NCI-H1092 (cell line): ENCODE results near the gene HOMER3.

Source experiments
- DNase-seq: peaks from one replicate; lab custom pipeline; 2025; lab: John Stamatoyannopoulos, UW

The HOMER3 gene

DNA sequence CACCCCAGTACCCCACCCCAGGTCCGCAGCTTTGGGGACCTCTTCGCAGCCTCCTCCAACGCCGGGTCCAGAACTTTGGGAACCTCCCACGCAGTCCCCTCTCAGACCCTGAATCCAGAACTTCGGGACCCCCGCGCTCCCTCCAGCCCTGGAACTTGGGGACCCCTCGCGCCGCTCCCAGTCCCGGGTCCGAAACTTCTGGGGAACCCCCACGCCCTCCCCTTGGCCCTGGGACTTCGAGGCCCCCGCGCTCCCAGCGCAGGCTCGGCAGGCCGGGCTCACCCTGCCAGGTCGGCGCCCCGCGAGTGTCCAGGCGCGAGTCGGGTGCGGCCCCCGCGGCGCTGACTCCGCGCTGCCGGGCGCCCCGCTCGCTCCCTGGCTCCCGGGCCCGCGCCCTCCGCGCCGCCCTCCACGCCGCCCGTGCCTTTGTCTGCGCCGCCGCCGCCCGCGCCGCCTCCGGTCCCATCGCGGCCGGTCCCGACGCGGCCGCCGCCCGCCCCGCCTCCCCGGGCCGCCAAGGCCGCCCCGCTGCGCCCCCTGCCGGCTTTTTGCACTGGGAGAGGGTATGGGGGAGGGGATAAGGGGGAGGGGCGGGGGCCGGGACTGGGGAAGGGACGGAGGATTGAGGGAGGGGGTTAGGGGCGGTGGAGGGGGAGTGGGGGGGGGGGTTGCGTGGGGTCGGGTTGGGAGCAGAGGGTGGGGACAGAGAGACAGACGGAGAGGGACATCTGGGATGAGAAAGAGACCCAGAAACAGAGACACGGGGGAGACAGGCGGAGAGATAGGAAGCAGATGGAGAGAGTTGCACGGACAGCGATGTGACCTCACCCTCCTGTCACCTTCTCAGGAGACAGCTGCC is at the start of gene HOMER3:
TSS of gene HOMER3 (minus strand) at position 449 of the 859 bp plus-strand sequence. CDS start 2,235 bp downstream, outside the sequence.
- DNase-seq = peak; percentile 39

DNA sequence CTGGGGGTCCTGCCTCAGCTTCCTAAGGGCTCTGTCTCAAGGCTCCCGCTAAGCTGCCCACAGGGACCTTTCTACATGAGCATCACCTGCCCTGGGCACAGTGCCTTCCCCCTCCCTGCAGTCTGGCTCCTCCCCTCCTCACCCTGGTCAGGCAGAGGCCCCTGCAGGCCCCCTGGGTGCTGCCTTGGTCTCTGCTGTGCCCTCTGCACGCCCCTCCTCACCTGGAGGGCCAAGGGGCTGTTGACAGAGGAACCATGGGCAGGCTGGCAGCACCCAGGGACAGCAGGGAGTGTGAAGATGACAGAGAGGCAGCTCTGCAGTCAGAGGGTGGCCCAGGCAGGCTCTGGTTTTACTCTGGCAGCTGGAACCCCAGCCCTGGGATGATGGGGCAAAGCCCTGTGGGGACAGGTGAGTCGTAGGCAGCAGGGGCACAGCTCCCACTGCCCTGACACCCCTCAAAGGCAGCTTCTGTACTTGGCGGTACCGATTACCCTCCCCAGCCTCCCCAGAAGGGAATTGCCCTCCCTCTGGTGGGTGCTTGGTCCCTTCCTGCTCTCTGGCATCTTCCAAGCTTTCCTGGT is 49.2 kb upstream of the HOMER3 start:
- DNase-seq = no peak

DNA sequence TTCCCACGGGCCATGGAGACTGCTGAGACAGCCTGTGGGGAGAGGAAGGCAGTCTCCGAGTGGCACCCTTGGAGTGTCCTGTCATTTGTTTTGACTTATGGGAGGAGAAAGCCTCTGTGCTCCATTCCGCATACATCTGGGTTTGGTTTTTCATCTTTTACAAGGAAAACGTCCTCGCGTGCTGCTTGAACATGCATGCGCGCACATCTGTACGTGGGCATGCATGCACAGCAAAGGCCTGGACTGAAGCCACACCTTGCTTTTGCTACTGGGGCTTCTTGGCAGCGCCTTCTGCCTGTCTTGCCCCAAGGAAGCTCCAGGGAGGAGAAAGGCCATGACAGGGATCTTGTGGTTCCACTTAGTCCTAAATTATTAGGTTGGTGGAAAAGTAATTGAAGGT is 48.3 kb upstream of the HOMER3 start:
- DNase-seq = no peak

DNA sequence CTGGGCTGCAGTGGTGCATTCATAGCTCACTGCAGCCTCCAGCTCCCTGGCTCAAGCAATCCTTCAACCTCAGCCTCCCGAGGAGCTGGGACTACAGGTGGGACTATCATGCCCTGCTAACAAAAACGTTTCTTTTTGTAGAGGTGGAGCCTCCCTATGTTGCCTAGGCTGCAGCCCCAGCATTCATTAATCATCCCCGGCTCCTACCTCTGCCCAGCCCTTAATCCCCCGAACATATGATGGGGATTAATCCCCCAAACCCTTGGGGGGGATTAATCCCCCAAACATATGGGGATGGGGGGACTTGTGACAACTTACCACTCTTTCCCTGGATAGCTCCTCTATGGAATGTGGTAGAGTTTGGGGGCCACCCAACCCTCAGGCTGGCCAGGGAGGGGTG is 46.4 kb upstream of the HOMER3 start:
- DNase-seq = no peak

DNA sequence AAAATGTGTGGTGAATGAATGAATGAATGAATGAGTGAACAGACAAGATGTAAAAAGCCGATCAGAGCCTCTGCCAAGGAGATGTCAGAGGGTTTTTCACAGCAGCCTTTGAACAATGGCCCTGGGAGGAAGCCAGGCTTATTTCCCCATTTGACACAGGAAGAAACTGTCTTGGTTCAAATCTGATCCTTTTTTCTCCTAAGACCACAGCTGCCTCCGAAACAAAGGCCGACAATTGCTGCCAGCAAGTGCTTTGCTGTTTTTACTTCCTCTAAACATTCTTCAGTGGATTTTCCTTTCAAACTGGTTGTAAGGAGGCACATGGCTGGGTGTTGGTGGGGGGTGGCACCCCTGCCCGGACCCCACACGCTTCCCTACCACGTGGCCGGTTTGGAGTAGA is 44.2 kb upstream of the HOMER3 start:
- DNase-seq = no peak

DNA sequence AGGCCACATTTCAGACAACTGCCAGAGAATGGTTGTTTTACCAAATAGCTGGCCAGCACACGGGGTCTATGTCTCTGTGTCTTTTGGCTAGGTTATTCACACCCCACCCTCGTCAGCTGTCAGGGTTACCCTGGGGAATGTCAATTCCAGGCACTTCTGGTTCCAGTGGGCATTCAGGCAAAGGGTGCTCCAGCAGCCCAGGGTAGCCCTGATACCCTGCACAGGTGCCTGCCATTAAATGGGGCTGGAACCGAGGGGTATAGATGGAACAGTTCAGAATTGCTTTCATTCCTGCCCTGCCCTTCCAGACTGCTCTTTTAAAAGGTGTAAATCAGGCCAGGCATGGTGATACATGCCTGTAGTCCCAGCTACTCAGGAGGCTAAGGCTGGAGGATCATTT is 43.2 kb upstream of the HOMER3 start:
- no peak for DNase-seq

DNA sequence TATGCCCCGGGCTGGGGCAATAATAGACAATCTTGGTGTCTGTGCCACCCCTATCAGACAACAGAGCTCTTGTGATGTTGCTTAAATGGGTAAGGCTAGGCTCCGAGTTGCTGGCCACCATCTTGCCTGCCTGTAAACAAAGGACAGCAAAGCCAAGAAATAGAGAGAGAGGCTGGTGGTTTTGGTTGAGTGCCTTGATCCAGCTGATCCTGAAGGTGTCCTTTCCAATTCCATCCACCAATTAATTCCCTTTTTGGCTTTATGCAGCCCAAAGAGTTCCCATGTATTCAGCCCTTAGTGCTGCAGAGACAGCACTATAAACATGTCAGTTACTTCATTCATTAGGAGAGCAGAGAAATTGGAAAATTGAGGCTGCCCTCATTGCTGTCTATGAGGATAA is 41.7 kb upstream of the HOMER3 start:
- DNase-seq = no peak

DNA sequence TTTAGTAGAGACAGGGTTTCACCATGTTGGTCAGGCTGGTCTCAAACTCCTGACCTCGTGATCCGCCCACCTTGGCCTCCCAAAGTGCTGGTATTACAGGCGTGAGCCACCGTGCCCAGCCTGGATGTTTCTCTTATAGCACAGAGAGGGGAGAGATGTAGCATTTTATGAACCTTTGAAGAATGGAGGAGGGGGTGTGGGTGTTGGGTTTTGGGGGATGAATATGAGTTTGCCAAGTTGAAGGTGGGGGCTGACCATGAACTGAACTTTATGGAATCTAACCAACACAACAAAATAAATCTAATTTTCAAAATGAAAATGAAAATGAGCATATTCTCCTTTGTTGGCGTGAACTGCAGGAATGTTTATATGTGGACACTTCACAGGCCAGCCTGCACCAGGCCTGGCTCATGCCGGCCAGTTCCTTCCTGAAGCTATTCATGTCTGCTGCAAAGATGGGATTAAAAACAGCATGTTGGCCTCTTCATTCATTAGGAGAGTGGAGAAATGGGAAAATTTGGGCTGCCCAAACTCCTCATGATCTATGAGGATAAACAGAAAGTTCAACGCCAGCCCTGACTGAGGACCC is 39.5 kb upstream of the HOMER3 start:
- DNase-seq = no peak

DNA sequence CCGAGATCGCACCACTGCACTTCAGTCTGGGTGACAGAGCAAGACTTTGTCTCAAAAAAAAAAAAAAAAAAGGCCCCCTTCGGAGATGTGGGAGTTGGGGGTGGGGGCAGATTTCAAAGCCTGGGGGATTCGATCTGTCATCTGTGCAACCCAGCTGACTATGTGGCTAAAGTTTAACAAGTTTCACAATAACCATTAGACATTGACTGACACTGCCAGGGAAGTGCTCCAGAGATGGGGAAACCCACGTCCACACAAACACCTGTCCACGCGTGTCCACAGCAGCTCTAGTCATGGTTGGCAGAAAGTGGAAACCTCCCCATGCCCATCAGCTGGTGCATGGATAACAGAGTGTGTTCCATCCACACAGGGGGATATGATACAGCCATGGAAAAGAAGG is 37.6 kb upstream of the HOMER3 start:
- DNase-seq = no peak

DNA sequence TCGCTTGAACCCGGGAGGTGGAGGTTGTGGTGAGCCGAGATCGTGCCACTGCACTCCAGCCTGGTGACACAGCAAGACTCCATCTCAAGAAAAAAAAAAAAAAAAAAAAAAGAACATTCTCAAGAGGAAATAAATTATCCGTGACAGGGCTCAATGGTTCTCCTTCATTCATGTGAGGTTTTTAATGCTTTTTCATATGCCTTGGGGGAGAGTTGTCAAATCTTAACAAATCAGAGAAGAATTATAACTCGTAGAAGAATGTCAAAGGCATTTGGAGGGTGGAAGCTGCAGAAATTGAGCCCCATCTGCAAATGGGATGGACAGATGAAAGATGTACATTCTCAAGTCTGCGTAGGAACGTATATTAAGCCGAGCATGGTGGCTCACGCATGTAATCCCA is 34.9 kb upstream of the HOMER3 start:
- no peak for DNase-seq

DNA sequence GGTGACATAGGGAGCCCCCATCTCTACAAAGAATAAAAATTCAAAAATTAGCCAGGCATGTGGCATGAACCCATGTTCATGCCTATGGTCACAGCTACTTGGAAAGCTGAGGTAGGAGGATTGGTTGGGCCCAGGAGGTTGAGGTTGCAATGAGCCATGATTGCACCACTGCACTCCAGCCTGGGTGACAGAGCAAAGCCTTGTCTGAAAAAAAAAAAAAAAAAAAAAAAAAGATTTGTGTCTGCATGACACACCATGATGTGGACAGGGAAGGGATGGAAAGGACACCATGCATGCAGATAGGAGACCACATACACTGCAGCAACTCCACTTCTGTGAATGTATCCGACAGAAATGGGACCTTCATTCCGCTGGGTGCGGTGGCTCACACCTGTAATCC is 34.0 kb upstream of the HOMER3 start:
- no peak for DNase-seq

DNA sequence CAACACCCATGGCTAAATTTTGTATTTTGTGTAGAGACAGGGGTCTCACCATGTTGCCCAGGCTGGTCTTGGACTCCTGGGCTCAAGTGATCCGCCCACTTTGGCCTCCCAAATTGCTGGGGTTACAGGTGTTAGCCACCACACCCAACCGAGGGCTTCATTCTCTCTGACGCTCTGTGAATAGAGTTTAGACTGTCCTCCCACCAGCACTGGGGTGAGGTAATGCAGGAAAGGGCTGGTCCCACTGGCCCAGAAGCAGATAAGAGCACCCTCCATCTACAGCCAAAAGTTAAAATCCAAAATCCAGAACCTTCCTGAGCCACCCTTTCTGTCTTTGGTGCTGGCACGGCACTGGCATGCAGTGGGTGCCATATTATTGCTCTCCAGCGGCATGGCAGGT is 31.8 kb upstream of the HOMER3 start:
- DNase-seq = no peak

DNA sequence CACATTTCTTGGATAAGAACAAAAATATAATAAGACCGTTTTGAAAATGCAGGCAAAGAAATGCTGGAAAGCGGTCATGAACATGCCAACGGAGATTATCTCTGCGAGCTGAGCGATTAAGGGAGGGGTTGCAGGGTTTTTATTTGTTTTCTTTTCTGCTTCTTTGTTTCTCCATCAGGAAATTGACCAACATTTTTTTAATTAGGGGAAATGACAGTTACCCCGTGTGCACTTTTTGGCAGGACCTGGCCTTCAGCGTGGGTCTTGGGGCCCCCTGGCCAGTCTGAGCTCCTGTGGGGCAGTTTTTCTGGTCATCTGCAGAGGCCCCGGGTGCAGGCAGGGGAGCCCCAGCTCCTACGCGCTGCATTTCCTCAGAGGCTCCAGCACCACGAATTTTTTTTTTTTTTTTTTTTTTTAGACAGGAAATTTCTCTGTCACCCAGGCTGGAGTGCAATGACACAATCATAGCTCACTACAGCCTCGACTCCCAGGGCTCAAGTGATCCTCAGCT is 31.3 kb upstream of the HOMER3 start:
- no peak for DNase-seq

DNA sequence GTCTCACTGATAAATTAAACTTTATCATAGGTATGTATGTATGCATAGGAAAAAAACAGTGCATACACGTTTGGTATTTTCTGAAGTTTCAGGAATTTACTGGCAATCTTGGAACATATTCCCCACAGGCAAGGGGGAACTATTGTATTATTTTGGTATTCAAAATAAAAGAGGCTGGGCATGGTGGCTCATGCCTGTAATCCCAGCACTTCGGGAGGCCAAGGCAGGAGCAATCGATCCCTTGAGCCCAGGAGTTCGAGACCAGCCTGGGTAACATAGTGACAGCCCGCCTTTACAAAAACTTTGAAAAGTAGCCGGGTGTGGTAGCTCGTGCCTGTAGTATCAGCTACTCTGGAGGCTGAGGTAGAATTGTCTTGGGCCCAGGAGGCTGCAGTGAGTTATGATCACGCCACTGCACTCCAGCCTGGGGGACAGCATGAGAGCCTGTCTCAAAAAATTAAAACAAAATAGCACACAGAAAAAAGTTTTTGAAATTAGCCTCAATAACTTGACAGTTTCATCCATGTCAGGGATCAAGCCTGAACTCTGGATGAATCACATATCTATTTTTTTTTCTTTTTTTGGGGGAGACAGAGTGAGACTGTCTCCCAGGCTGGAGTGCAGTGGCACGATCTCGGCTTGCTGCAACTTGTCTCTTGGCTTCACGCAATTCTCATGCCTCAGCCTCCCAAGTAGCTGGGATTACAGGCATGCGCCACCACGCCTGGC is 29.1 kb upstream of the HOMER3 start:
- DNase-seq = no peak

DNA sequence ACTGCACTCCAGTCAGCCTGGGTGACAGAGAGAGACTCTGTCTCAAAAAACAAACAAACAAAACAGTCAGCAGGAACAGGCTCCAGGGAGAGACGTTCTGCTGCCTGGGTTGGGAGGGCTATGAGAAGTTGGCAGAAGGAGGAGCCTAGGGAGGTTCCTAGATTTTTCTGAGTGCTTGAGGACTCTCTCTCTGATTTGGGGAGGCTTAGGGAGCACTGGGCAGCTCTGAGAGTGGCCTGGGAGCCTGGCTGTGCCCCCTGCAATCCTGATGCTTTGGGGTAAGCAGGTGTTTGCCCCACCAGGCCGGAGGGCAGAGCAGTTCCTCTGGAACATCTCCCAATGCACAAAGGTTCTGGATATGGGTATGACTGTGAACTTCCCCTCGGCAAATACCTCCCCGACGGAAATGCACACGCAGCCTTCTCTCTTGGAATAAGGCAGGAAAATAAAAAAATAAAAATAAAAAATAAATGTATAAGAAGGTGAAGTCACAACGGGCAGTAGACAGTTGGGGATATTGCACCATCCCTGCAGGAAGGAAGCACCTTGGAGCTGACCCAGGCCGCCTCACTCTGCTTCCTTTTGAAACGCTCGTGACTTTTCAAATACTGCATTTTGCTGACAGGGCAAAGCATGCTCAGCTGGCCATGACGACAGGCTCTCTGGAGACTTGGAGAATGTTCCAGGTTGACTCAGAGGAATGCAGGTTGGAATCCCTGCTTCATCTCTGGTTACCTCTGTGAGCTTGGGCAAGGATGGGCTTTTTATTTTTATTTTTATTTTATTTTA is 26.5 kb upstream of the HOMER3 start:
- DNase-seq = no peak

DNA sequence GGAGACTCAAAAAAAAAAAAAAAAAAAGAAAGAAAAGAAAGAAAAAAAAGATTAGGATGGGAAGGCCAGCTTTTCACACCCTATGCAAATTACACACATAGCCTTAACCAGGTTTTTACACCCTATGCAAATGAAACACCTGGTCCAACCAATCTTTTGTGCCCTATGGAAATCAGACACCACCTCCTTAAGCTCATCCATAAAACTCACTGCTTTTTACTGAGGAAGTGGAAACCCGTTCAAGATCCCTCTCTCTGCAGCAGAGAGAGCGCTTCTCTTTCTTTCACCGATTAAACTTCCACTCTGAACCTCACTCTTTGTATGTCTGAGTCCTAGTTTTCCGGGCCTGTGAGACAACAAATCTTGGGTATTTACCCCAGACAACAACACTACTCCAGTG is 25.3 kb upstream of the HOMER3 start:
- DNase-seq = no peak

DNA sequence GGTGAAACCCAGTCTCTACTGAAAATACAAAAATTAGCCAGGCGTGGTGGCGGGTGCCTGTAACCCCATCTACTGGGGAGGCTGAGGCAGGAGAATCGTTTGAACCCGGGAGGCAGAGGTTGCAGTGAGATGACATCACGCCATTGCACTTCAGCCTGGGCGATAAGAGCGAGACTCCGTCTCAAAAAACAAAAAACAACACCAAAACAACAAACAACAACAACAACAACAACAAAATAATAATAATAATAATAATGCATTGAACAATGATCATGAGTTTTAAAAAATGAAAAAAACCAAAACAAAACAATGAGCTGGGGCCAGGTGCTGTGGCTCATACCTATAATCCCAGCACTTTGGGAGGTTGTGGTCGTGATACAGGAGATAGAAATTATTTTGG is 23.1 kb upstream of the HOMER3 start:
- DNase-seq = no peak

DNA sequence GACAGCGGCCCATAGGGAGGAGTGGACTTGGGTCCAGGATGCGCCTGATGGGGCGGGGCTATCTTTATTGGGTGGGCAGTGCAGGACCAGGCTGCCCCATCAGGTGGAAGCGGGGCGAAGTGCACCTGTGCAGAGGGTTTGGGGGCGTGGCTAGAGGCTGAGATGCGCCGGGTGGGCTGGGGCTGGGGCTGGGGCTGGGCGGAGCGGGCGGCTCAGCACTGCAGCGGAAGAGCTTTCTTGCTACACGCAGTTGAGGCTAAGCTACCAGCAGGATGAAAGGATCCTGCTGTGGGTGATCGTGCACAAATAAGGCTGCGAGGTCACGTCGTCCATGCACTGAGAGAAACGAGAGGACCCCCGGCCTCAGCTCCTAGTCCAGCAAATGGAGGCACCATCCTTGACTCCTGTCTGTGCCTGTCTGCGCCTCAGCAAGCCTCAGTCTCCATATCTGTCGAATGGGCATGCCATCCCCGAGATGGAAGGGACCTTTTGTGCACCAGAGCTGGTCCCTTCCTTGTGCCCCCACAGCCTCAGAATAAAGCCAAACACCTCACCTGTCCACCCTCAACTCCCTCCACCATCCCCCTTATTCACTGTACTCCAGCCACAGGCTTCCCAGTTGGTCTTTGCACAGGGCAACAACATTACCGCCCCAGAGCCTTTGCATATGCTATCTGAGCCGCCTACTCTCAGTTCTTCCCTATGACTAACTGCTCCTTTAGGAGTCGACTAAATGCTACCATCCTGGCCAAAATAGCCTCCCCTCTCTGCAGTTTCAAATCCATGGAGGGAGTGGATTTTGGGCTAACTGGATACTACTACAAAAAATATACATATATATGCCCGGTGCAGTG is 21.0 kb upstream of the HOMER3 start:
- DNase-seq = no peak

DNA sequence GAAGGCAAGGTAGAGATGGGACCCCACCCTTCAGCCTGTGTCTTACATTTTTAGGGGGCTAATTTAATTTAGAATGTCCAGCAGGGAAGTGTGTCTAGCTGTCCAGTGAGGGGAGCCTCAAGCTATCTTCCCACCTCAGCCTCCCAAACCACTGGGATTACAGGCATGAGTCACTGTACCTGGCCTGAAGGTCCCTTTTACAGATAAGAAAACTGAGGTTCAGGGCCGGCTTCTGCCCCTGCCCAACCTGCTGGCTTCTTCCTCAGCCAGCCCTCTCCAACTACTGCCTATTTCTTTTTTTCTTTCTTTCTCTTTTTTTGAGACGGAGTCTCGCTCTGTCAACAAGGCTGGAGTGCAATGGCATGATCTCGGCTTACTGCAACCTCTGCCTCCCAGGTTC is 19.4 kb upstream of the HOMER3 start:
- no peak for DNase-seq

DNA sequence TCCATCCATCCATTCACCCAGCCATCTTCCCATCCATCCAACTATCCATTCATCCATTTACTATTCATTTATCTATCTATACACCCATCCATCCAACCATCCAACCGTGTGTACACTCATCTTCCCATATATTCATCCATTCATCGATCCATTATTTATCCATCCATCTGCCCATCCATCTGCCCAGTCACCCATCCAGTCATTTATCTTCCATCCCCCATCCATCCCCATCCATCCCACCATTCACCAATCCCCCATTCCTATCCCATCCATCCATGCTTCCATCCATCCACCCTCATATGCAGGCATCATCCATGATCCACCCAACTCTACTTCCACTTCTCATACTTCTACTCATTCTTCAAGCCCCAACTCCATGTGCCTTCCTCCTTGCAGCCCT is 14.0 kb upstream of the HOMER3 start:
- DNase-seq = no peak

DNA sequence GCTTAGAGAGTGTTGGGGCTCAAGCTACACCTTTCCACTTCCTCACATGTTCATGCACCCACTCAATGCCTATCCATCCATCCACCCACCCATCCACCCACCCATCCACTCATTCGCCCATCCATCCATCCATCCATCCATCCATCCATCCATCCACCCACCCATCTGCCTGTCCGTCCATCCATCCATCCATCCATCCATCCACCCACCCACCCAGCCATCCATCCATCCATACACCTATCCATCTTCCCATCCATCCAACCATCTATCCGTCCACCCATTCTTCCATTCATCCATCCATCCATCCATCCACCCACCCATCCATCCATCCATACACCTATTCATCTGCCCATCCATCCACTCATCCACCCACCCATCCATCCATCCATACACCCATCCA is 13.1 kb upstream of the HOMER3 start:
- DNase-seq = no peak
